ENCODE measurements around the gene PANK2. TPM values are rescaled to one million over a fixed set of nuclear protein-coding genes. Genes with fewer than 3 reads are reported as not detected.

PANK2 gene
- total RNA-seq, 6 donors from 2014 or later, result 34.3 to 58.7 (median 50.4) TPM

DNA sequence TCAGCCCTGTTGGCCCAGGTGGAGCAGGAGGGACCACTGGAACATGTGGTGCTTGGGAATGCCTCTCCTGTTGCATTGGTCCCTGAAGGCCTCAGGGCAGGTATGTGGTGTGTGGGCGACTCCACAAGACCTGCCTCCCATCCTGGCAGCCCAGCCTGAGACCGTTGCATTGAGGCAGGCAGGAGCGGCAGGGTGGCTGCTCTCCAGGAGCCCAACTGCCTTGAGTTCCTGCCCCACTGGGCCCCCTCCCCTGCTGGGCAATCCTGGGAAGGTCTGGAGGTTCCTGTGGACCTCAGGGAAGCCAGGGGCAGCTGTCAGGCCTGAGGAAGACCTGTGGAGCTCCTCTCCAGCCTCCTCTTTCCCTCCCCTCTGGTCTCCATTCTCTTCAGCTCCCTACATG is 22.7 kb upstream of the PANK2 start:
- ATAC-seq (ENCODE audit: low FRiP score in 2 of 2) (no peak), DNase-seq (no peak)
- peaks cover 0 to 4% (median 0%) of the 10 kb centered on the region in 4 donors for H3K4me1 ChIP-seq
- H3K36me3 ChIP-seq, result peaks cover 53 to 87% (median 65%) of the 10 kb centered on the region in 4 donors
- no peak overlapping the region for H3K27ac ChIP-seq
- TF ChIP-seq EP300 (IDR thresholded peaks at IDR 0.05), result no peak
- TF ChIP-seq POLR2AphosphoS5 (IDR thresholded peaks at IDR 0.05), result no peak
- TF ChIP-seq POLR2A (IDR thresholded peaks at IDR 0.05), result no peak
- TF ChIP-seq, protein P1, sequence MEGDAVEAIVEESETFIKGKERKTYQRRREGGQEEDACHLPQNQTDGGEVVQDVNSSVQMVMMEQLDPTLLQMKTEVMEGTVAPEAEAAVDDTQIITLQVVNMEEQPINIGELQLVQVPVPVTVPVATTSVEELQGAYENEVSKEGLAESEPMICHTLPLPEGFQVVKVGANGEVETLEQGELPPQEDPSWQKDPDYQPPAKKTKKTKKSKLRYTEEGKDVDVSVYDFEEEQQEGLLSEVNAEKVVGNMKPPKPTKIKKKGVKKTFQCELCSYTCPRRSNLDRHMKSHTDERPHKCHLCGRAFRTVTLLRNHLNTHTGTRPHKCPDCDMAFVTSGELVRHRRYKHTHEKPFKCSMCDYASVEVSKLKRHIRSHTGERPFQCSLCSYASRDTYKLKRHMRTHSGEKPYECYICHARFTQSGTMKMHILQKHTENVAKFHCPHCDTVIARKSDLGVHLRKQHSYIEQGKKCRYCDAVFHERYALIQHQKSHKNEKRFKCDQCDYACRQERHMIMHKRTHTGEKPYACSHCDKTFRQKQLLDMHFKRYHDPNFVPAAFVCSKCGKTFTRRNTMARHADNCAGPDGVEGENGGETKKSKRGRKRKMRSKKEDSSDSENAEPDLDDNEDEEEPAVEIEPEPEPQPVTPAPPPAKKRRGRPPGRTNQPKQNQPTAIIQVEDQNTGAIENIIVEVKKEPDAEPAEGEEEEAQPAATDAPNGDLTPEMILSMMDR (IDR thresholded peaks at IDR 0.05), result no peak
- WGBS, 2 donors, result 83 to 100% methylated on average over 1 to 3 of the region's 3 CpGs
- H3K9me3 ChIP-seq, result no peaks in the 10 kb centered on the region
- H3K27me3 ChIP-seq, result no peaks in the 10 kb centered on the region
- no peak overlapping the region for H3K4me3 ChIP-seq

DNA sequence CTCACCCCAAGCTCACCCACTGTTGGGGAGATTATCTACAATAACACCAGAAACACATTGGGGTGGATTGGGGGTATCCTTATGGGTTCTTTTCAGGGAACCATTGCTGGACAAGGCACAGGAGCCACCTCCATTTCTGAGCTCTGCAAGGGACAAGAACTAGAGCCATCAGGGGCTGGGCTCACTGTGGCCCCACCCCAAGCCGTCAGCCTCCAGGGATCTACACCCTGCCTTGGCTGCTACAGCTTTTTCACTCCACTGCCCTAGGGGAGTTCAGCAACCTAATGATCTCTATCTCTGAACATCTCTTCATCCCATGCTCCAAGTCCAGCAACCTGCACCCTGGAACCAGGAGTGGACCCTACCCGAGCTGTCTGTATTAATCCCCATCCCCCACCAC is 21.4 kb upstream of the PANK2 start:
- peaks cover 39 to 83% (median 54%) of the 10 kb centered on the region in 4 donors for H3K36me3 ChIP-seq
- DNase-seq, result no peak
- TF ChIP-seq POLR2A (IDR thresholded peaks at IDR 0.05) (no peak), POLR2AphosphoS5 (IDR thresholded peaks at IDR 0.05) (no peak), EP300 (IDR thresholded peaks at IDR 0.05) (no peak)
- TF ChIP-seq, protein P1 (IDR thresholded peaks at IDR 0.05), result no peak

DNA sequence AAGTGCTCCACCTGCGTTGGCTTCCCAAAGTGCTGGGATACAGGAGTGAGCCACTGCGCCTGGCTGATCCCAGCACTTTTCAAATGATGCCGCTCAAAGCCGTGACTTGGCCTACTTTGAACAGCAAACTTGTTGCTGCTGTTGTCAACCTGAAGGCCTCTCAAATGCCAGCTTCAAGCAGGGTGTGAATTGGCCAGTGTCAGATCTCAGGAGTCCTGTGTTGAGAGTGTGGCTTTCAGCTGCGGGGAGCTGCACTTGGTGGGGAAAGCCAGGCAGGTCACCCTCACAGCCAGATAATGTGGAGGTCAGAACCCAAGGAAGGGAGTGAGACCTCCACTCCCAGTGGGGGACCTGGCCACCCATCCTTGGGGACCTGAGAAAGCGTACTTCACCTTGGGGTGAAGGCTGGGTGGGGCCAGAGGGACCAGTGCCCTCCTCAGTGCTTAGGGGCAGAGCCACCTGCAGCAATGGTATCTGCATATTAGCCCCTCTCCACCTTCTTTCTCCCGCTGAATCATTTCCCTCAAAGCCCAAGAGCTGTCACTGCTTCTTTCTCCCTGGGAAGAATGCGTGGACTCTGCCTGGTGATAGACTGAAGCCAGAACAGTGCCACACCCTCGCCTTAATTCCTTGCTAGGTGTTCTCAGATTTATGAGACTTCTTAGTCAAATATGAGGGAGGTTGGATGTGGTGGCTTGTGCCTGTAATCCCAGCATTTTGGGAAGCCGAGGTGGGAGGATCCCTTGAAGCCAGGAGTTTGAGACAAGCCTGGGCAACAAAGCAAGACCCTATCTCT is 19.1 kb upstream of the PANK2 start:
- peaks cover 0 to 2% (median 0%) of the 10 kb centered on the region in 4 donors for H3K4me1 ChIP-seq
- TF ChIP-seq POLR2A (IDR thresholded peaks at IDR 0.05) (no peak), EP300 (IDR thresholded peaks at IDR 0.05) (no peak), POLR2AphosphoS5 (IDR thresholded peaks at IDR 0.05) (no peak)
- TF ChIP-seq, protein P1 (IDR thresholded peaks at IDR 0.05), result no peak
- H3K9me3 ChIP-seq, result no peaks in the 10 kb centered on the region
- H3K36me3 ChIP-seq, result peaks cover 17 to 79% (median 39%) of the 10 kb centered on the region in 4 donors
- no peak overlapping the region for H3K4me3 ChIP-seq
- DNase-seq (no peak), ATAC-seq (ENCODE audit: low FRiP score in 2 of 2) (no peak)
- 95% methylated on average over 10 of the region's 10 CpGs for WGBS, 2 donors
- H3K27ac ChIP-seq, result no peak overlapping the region
- H3K27me3 ChIP-seq, result no peaks in the 10 kb centered on the region

More for the DNA sequence above, 21.4 kb upstream of the PANK2 start:
- Histone ChIP-seq H3K27me3 (no peaks in the 10 kb centered on the region), H3K4me1 (peaks cover 0 to 4% (median 0%) of the 10 kb centered on the region in 4 donors), H3K27ac (no peak overlapping the region), H3K4me3 (no peak overlapping the region), H3K9me3 (no peaks in the 10 kb centered on the region)
- 71 to 81% methylated on average over 2 of the region's 2 CpGs for WGBS, 2 donors
- ATAC-seq (ENCODE audit: low FRiP score in 2 of 2), result no peak

DNA sequence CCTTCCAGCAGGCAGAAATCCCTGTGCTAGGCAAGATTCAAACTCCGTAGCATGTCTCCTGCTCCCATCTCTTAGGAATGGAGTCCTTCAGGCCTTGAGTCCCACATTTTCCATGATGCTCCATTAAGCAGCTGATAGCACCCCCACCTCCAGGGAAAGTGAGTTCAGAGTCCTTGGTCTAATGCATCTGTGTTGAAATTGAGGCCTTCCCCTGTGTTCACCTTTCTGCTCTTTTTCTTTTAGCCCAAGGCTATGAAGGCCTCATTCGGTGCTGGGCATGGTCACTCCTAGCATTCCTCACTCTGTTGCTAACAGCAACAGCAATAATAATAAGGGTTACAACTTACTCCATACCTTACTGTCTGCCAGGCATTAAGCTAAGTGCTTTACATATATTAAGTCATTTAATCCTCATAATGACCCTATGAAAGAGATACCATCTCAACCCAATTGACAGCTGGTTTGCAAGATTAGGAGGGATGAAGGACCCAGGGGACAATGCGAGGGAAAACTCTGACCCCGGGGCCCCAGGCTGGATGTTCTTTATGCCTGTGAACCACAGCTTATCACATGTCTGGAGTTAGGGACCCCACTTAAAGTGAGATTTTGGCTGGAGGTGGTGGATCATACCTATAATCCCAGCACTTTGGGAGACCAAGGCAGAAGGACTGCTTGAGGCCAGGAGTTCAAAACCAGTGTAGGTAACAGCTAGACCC is 17.5 kb upstream of the PANK2 start:
- H3K9me3 ChIP-seq, result no peaks in the 10 kb centered on the region
- no peaks in the 10 kb centered on the region for H3K27me3 ChIP-seq
- H3K4me1 ChIP-seq, result no peaks in the 10 kb centered on the region
- 85 to 90% methylated on average over 3 to 4 of the region's 4 CpGs for WGBS, 2 donors
- peaks cover 3 to 63% (median 23%) of the 10 kb centered on the region in 4 donors for H3K36me3 ChIP-seq
- H3K4me3 ChIP-seq, result no peak overlapping the region
- TF ChIP-seq POLR2A (IDR thresholded peaks at IDR 0.05), result no peak
- TF ChIP-seq, protein P1 (IDR thresholded peaks at IDR 0.05), result no peak
- no peak for TF ChIP-seq EP300 (IDR thresholded peaks at IDR 0.05)
- no peak for TF ChIP-seq POLR2AphosphoS5 (IDR thresholded peaks at IDR 0.05)
- H3K27ac ChIP-seq, result no peak overlapping the region
- ATAC-seq (ENCODE audit: low FRiP score in 2 of 2) (no peak), DNase-seq (no peak)

All from upper lobe of left lung (tissue), 6 donors.